Cardiac fibroblast (primary cell): Measurements from ENCODE around the gene WSCD1.

ENCODE experiments used
- DNase-seq, 2 donors: peaks; one replicate each; pipeline versions ENCODE4 v3.0.0 to v3.0.0-alpha.2; 2010; ENCODE audit warnings: low read depth in 2 of 2
- H3K4me3 ChIP-seq, 2 donors: replicated peaks in 1 of 2; 1 replicate in 1 of 2; 2 replicates in 1 of 2; pipeline ENCODE4 v1.5.1; 2011; ENCODE audit warnings: low read depth in 2 of 2, low read length in 2 of 2, mild to moderate bottlenecking in 2 of 2, moderate library complexity in 1 of 2
- CTCF ChIP-seq: IDR thresholded peaks from one replicate; pipeline ENCODE4 v1.5.1; 2011; ENCODE audit warnings: low read depth, mild to moderate bottlenecking, low read length, inconsistent platforms

The WSCD1 gene

GRCh38 chr17:6168296-6168695 lies 98.1 kb downstream of the WSCD1 start:
- DNase-seq, result no peak
- no peak overlapping the region for H3K4me3 ChIP-seq
- TF ChIP-seq CTCF, result no peak

GRCh38 chr17:6170349-6170748 lies 100.2 kb downstream of the WSCD1 start:
- TF ChIP-seq CTCF, result no peak
- H3K4me3 ChIP-seq, result no peak overlapping the region
- no peak for DNase-seq

GRCh38 chr17:6172642-6173330 lies 102.6 kb downstream of the WSCD1 start:
- TF ChIP-seq CTCF, result no peak
- no peak overlapping the region for H3K4me3 ChIP-seq
- DNase-seq, result no peak

GRCh38 chr17:6173653-6174052 lies 103.5 kb downstream of the WSCD1 start:
- no peak for TF ChIP-seq CTCF
- no peak for DNase-seq

More at GRCh38 chr17:6173653-6174052, 103.5 kb downstream of the WSCD1 start:
- H3K4me3 ChIP-seq, result no peak overlapping the region
